Large intestine (tissue), 12 donors: Measurements from ENCODE around the gene PTPRH. TPM values are rescaled to one million over a fixed set of nuclear protein-coding genes. Genes with fewer than 3 reads are reported as not detected.

ENCODE experiments used
- DNase-seq, 2 donors: peaks; one replicate each; pipeline versions ENCODE4 v3.0.0 to v3.0.0-alpha.2; 2013
- H3K27ac ChIP-seq: one replicate; pipeline ENCODE4 v1.5.1; 2013; ENCODE audit warnings: low read length
- H3K27me3 ChIP-seq: 2 replicates; pipeline ENCODE4 v1.6.1; 2013; ENCODE audit warnings: low read length; ENCODE audit not compliant: control insufficient read depth, insufficient read depth
- H3K36me3 ChIP-seq: 2 replicates; pipeline ENCODE4 v1.6.1; 2013; ENCODE audit warnings: low read length; ENCODE audit not compliant: control insufficient read depth, insufficient read depth
- H3K4me1 ChIP-seq: one replicate; pipeline ENCODE4 v1.6.1; 2013; ENCODE audit warnings: low read length; ENCODE audit not compliant: control insufficient read depth, insufficient read depth
- H3K4me3 ChIP-seq: one replicate; pipeline ENCODE4 v1.5.1; 2013; ENCODE audit warnings: low read length
- H3K9me3 ChIP-seq: one replicate; pipeline ENCODE4 v1.6.1; 2013; ENCODE audit warnings: mild to moderate bottlenecking, low read depth, low read length, moderate library complexity; ENCODE audit not compliant: control insufficient read depth
- WGBS: methylation state at CpG from one replicate; pipeline ENCODE4 v1.1.5; 2013; ENCODE audit warnings: low lambda C conversion rate; ENCODE audit not compliant: insufficient coverage; 5-methylcytosine and 5-hydroxymethylcytosine counted together
- long read RNA-seq, 11 donors: transcript quantifications; one replicate each; lab custom pipeline, GENCODE V29; 2026
- polyA plus RNA-seq: library from polyadenylated mRNA; unstranded; fragments of 120-200 nt; gene quantifications from one replicate; pipeline ENCODE4 v1.2.1, GENCODE V29; 2013

The PTPRH gene
- 28.1 TPM for polyA plus RNA-seq
- long read RNA-seq, donor 1, partial matches to known transcripts: 0 of 1 reads
- long read RNA-seq, donor 1, other reads (novel, unspliced or antisense): 0 of 1 reads
- long read RNA-seq, donor 2: 0 reads
- long read RNA-seq, donor 3: 0 reads
- long read RNA-seq, donor 4: 0 reads
- long read RNA-seq, donor 5: 0 reads
- long read RNA-seq, donor 6: 0 reads
- long read RNA-seq, donor 7: 0 reads
- long read RNA-seq, donor 8, partial matches to known transcripts: 0 of 1 reads
- long read RNA-seq, donor 8, other reads (novel, unspliced or antisense): 0 of 1 reads
- long read RNA-seq, donor 9, partial matches to known transcripts: 8 of 8 reads
- long read RNA-seq, donor 9, other reads (novel, unspliced or antisense): 0 of 8 reads
- long read RNA-seq, donor 10: 0 reads
- long read RNA-seq, donor 11: 0 reads

DNA sequence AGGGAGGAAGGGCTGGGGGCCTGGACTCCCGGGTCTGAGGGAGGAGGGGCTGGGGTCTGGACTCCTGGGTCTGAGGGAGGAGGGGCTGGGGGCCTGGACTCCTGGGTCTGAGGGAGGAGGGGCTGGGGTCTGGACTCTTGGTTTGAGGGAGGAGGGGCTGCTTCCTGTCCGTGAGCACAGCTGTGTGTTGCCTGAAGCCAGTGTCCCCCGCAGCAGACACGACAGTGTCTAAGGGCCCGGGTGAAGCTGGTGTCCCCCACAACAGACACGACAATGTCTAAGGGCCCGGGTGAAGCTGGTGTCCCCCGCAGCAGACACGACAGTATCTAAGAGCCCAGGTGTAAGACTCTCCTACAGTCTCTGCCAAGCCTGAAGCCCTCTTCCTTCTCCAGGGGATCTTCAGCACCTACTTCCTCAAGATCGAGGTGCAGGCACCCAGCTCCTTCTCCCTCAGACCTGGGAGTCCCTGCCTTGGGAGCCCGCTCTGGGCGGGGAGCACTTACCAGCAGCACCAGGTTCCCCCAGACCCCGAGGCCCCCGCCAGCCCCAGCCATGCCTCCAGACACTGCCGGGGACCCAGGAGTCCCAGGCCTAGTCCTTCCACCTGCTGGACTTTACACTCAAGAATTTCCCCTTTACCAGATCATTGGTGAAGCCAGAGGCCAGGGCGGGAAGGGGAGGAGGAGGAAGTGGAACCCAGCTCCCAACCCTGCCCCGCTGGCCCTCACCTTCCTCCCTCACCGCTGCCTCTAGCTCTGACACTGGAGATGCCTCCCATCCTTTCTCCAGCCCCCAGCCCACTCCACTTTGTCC lies at the start of gene PTPRH:
Gene PTPRH, minus strand, starts transcription at position 622 of the 813 bp plus-strand sequence. Its CDS starts 68 bp downstream, at position 554.
- no peaks in the 10 kb centered on the region for H3K27me3 ChIP-seq

GRCh38 chr19:55258476-55258827 lies 49.2 kb upstream of the PTPRH start:
- peaks cover 14% of the 10 kb centered on the region for H3K36me3 ChIP-seq
- H3K27ac ChIP-seq: peak overlapping the region; percentile 92
- no CpG with 5 or more reads among the region's 53 CpGs for WGBS
- peaks cover 29% of the 10 kb centered on the region for H3K4me1 ChIP-seq
- no peak for DNase-seq
- peak overlapping the region; percentile 94 for H3K4me3 ChIP-seq
- H3K27me3 ChIP-seq: no peaks in the 10 kb centered on the region
- no peaks in the 10 kb centered on the region for H3K9me3 ChIP-seq

More for the DNA sequence above, at the start of gene PTPRH:
- Histone ChIP-seq H3K9me3 (peaks cover 9% of the 10 kb centered on the region), H3K36me3 (peaks cover 15% of the 10 kb centered on the region), H3K4me3 (peak within 1 kb of the TSS; percentile 41), H3K27ac (peak within 1 kb of the TSS; percentile 84), H3K4me1 (peaks cover 11% of the 10 kb centered on the region)
- no CpG with 5 or more reads among the region's 18 CpGs for WGBS
- DNase-seq: peak in 1 of 2 donors; percentile 75

DNA sequence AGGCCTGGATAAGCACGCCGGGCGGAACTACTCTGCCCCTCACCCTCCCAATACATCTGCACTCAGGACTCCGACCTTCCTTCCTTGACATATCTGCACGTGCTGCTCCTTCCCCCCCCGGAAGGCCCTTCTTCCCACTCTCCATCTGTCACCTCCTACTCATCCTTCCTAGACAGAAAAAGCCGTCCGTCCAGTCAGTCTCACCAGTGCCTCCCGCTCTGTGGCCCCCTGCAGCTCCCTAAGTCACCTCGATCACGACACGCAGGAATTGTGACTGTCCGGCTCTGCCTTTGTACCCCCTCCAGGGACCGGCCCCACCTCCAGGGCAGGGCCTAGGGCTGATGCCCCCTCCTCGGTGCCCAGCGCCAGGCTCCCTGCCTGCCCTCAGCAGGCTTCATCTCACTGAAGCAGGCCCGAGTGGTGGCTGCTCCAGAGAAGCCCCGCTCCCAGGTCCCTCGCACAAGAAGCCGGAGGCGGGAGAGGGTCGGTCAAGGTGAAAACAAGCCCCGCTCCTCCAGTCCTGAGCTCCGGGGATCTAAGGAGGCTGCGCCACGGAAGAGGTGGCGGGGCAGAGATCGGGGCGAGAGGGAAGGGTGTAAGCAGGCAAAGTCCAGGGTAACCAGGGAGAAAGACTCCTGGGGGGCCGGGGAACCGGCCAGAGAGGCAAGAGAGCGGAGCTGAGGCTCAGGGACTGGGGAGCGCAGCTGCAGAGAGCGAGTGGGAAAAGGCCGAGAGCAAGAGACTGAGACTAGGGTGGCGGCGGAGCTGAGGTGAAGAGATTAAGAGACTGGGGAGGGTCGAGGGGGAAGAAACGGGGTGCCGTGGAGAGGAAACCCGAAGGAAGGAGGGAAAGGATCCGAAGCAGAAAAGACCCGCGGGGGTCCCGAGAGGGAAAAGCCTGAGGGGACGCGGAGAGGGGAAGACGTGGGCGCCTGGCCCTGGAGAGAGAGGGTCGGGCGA lies 48.4 kb upstream of the PTPRH start:
- DNase-seq: peak in 1 of 2 donors; percentile 61
- peaks cover 29% of the 10 kb centered on the region for H3K4me1 ChIP-seq
- no peaks in the 10 kb centered on the region for H3K9me3 ChIP-seq

DNA sequence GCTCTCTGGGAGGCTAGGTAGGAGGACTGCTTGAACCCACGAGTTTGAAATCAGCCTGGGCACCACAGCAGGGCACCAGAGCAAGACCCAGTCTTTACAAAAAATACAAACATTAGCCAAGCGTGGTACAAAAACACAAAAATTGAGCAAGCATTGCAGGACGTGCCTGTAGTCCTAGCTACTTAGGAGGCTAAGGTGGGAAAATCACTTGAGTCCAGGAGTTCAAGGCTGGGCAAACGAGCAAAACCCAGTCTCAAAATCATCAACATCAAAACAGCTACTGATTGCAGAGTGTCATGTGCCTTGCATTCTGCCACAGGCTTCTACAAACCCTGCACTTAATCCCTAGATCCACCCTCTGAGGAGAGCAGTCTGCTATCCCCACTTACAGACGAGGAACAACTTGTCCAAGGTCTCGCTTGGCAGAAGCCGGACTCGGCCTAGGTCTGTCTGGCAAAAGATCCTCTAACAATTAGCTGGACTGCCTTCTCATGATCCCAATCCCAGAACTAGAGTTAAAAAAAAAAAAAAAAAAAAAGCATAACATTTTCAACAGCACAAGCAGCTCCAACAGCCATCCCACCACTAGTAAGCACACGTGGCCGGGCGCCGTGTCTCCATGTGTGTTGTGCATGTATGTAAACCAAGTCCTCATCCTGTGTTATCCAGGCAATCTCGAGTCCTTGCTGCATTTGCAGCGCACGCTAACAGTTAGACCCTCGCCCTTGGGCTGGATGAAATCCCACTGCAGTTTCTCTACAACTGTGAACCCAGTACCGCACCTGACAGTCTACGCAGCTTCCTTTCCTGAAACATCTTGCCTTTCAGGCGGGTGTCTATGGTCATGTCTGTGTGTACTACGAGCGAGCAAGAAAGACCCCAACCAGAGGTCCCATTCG lies 47.5 kb upstream of the PTPRH start:
- peak in 1 of 2 donors; percentile 19 for DNase-seq
- peaks cover 29% of the 10 kb centered on the region for H3K4me1 ChIP-seq
- H3K27ac ChIP-seq: no peak overlapping the region
- peak overlapping the region; percentile 94 for H3K4me3 ChIP-seq
- 50% methylated on average over 2 of the region's 22 CpGs for WGBS
- H3K36me3 ChIP-seq: peaks cover 20% of the 10 kb centered on the region
- H3K9me3 ChIP-seq: no peaks in the 10 kb centered on the region
- no peaks in the 10 kb centered on the region for H3K27me3 ChIP-seq

More for the DNA sequence above, 48.4 kb upstream of the PTPRH start:
- H3K27ac ChIP-seq: peak overlapping the region; percentile 85
- no peaks in the 10 kb centered on the region for H3K27me3 ChIP-seq
- H3K4me3 ChIP-seq: peak overlapping the region; percentile 94
- 4% methylated on average over 4 of the region's 51 CpGs for WGBS
- H3K36me3 ChIP-seq: peaks cover 20% of the 10 kb centered on the region

- WGBS: 90% methylated on average over 2 of the region's 17 CpGs
- H3K36me3 ChIP-seq: peaks cover 27% of the 10 kb centered on the region
- H3K4me1 ChIP-seq: peaks cover 33% of the 10 kb centered on the region
- H3K27ac ChIP-seq: no peak overlapping the region
- no peaks in the 10 kb centered on the region for H3K9me3 ChIP-seq
- no peaks in the 10 kb centered on the region for H3K27me3 ChIP-seq
- no peak for DNase-seq
- H3K4me3 ChIP-seq: no peak overlapping the region
These were observed 46.5 kb upstream of the PTPRH start for GRCh38 chr19:55255618-55256423.

DNA sequence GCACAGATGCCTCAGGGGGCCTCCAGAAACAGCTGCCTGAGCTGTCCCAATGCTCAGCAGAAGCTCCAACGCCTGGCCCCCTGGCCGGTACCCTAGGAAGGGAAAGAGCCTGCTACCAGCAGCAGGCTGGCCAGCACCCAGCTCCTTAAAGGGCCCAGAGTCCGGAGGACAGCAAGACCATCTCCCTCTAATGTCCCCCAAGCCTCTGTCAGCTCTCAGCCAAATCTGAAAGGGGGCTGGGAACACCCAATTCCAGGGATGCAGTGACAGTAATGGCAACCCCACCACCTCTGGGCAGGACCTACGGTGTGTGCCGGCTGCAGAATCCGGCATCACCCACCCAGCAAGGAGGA lies 45.3 kb upstream of the PTPRH start:
- H3K36me3 ChIP-seq: peaks cover 28% of the 10 kb centered on the region
- no peaks in the 10 kb centered on the region for H3K9me3 ChIP-seq
- no CpG with 5 or more reads among the region's 6 CpGs for WGBS
- H3K4me3 ChIP-seq: peak overlapping the region; percentile 14
- H3K27ac ChIP-seq: no peak overlapping the region
- H3K27me3 ChIP-seq: no peaks in the 10 kb centered on the region
- no peak for DNase-seq
- peaks cover 28% of the 10 kb centered on the region for H3K4me1 ChIP-seq

DNA sequence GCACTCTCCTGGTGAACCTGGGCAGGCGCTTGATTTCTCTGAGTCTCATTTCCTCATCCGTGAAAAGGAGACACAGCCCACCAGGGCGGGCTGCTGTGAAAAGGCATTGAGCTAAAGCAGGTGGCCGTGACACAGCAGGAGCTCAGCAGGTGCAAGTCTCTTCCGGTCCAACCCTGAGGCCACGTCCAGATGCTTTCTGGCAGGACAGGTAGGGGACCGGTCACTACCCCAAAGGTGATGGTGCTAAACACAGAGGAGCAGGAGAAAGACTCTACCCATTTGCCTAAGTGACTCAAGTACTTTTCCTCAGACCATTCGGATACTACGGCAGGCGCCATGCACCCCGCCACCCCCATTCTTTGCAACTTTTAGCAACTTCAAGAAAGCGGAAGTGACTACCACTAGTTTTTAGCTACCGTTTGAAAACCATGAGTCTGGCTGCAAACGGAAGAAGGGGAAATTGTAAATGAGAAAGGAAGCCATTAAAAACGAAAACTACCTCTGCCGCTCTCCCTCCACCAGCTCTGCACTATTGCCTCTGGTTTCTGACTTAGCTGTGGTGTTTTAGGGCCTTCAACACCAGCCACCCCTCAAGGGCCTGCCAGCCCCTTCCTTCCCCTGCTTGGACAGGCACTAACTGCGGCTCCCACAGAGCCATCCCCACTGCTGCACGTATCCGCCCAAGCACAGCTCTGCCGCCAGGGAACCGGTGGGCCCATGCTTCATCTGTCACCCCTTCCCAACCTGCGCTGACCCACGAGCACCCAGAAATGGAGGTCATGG lies 44.7 kb upstream of the PTPRH start:
- no peak for DNase-seq
- Histone ChIP-seq H3K4me3 (peak overlapping the region; percentile 14), H3K27ac (no peak overlapping the region), H3K9me3 (no peaks in the 10 kb centered on the region), H3K36me3 (peaks cover 28% of the 10 kb centered on the region), H3K4me1 (peaks cover 27% of the 10 kb centered on the region), H3K27me3 (no peaks in the 10 kb centered on the region)
- WGBS: 92% methylated on average over 2 of the region's 23 CpGs

DNA sequence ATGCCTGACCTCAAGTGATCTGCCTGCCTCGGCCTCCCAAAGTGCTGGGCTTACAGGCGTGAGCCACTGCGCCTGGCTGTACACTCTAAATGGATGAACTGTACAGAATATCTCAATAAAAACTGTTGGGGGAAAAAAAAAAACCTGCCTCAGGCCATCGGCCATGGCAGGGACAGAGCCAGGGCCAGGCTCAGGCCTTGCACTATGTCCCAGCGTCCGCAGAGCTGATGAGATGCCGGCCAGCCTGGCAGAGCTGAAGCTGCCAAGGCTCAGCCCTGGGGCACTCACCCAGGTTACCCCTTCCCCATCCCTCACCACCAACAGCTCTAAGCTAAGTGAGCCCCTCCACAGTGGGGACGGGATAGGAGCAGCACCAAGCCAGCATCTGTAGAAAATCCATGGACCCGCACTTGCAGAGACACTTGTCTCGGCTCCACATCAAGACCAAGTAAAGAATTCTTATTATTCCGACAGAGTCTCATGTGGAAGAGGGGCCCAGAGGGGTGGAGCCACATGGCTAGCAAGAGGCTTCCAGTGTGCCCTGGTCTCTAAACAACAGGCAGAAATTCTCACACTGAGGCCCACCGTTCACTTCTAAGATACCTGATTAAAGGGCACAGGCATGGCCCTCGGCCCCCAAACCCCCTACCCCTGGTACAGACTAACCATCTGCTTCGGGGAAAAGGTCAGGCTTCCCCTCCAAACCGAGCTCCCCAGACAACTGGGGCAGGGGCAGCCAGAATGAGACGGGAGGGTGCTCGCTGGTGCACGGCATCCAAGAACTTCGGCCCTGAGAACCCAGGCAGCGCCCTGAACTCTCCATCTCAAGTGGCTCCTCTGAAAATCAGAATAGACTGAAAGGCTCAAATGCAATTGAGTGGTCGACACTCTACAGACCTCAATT lies 43.7 kb upstream of the PTPRH start:
- no peak for DNase-seq
- H3K27ac ChIP-seq: no peak overlapping the region
- 100% methylated on average over 1 of the region's 21 CpGs for WGBS
- no peaks in the 10 kb centered on the region for H3K9me3 ChIP-seq
- peaks cover 32% of the 10 kb centered on the region for H3K36me3 ChIP-seq
- no peaks in the 10 kb centered on the region for H3K27me3 ChIP-seq
- H3K4me3 ChIP-seq: no peak overlapping the region
- H3K4me1 ChIP-seq: peaks cover 35% of the 10 kb centered on the region
